D721Med (cell line): ENCODE measurements around the gene ZDHHC8.

Source experiments
- DNase-seq: peaks from one replicate; pipeline ENCODE4 v3.0.0; 2011; ENCODE audit warnings: low spot score; ENCODE audit not compliant: insufficient read length
- FAIRE-seq: peaks from 2 replicates; lab custom pipeline; 2011; peaks lifted over from hg19 to GRCh38; lab: Jason Lieb, UNC
- TF ChIP-seq, protein P1 (sequence below): IDR thresholded peaks from 2 replicates; pipeline ENCODE4 v1.5.1; 2012; ENCODE audit warnings: mild to moderate bottlenecking, control low read depth; ENCODE audit not compliant: insufficient read depth; ENCODE audit errors: missing control alignments

ZDHHC8 gene

GRCh38 chr22:20149257-20150250 lies 17.9 kb downstream of the ZDHHC8 start:
- DNase-seq (no peak), FAIRE-seq (no peak)
- TF ChIP-seq, protein P1, sequence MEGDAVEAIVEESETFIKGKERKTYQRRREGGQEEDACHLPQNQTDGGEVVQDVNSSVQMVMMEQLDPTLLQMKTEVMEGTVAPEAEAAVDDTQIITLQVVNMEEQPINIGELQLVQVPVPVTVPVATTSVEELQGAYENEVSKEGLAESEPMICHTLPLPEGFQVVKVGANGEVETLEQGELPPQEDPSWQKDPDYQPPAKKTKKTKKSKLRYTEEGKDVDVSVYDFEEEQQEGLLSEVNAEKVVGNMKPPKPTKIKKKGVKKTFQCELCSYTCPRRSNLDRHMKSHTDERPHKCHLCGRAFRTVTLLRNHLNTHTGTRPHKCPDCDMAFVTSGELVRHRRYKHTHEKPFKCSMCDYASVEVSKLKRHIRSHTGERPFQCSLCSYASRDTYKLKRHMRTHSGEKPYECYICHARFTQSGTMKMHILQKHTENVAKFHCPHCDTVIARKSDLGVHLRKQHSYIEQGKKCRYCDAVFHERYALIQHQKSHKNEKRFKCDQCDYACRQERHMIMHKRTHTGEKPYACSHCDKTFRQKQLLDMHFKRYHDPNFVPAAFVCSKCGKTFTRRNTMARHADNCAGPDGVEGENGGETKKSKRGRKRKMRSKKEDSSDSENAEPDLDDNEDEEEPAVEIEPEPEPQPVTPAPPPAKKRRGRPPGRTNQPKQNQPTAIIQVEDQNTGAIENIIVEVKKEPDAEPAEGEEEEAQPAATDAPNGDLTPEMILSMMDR: no peak

DNA sequence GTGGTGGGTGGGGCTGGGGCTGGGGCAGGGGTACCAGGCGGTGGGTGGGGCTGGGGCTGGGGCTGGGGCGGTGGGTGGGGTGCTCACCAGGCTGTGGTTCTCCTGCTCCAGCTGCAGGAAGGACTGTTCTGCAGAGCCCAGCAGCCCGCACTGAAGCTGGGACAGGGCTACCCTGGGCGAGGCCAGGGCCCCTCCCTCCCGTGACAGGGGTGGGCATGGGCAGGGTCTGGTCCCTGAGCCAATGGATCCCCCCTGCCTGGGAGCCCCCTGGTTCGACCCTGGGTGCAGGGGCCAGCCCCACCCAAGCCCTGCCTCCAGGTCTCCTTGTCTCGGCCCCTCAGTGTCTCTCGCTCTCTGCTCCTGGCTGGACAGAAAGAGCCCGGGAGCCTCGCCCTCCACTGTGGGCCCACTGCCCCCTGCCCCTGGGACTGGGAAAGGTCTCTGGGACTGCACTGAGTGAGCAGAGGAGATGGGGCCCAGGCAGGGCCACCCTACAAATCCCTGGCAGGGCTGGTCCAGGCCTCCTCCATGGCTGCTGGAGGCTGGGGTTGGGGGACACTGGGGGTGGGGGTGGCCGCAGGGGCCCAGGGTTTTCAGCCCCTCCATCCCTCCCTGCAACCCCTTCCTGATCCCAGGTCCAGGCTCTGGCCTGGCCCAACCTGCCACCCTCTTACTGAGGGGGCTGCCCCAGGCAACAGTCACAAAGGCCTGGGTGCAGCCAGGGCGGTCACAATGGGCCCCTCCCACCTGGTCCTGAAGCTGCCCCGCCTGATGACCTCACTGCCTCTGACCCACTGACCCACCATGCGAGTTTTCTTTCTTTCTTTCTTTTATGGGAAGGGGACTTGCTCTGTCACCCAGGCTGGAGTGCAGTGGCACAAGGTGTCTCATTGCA lies 19.0 kb downstream of the ZDHHC8 start, which contains the start of gene CCDC188:
Gene CCDC188 (minus strand): TSS at position 675 of the 895 bp plus-strand sequence. CDS start 69 bp downstream, at position 606.
- no peak for FAIRE-seq
- no peak for DNase-seq
- TF ChIP-seq, protein P1: no peak

- TF ChIP-seq, protein P1: no peak
- DNase-seq: no peak
- FAIRE-seq: no peak
Observed at GRCh38 chr22:20151276-20151588, 19.6 kb downstream of the ZDHHC8 start.

- FAIRE-seq (no peak), DNase-seq (no peak)
- TF ChIP-seq, protein P1: no peak
Observed at GRCh38 chr22:20152464-20152890, 20.9 kb downstream of the ZDHHC8 start.

GRCh38 chr22:20153945-20154344 lies 22.3 kb downstream of the ZDHHC8 start:
- TF ChIP-seq, protein P1: no peak
- no peak for FAIRE-seq
- DNase-seq: no peak

DNA sequence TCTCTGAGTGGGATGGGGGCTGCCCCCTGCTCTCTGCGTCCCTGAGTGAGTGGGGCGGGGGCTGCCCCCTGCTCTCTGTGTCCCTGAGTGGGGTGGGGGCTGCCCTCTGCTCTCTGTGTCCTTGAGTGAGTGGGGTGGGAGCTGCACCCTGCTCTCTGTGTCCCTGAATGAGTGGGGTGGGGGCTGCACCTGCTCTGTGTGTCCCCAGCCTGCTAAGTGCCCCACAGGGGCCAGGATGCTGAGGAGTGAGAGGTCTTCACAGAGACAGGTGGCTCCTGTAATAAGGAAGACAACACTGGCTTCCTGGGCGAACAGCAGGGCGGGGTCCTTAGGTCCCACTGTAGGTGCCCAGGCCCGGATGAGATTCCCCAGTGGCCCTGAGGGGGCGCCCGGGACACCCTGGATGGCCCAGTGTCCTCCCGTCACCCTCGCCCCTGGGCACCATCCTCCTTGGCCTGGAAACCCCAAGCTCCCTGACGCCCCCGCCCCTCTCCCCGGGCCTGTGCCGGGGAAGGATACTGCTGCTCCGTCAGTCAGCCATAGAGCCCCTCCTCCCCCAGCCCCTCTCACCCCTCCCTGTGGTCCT lies 23.1 kb downstream of the ZDHHC8 start:
- TF ChIP-seq, protein P1: no peak
- FAIRE-seq: no peak
- DNase-seq: no peak
